Transverse colon (tissue), 4 donors: ENCODE results near the gene CAMTA1. TPM values are rescaled to one million over a fixed set of nuclear protein-coding genes. Genes with fewer than 3 reads are reported as not detected.

Experiments used
- DNase-seq: peaks from one replicate; pipeline ENCODE4 v3.0.0-alpha.2; 2019
- H3K27ac ChIP-seq, 4 donors: fragments of 200-600 bp; sonication (generic); 2 replicates each; pipeline ENCODE4 v1.5.1; 2016 to 2018; ENCODE audit warnings: inconsistent platforms in 4 of 4
- H3K27me3 ChIP-seq: fragments of 200-600 bp; sonication (generic); 2 replicates; pipeline ENCODE4 v1.5.1; 2017; ENCODE audit warnings: inconsistent platforms
- H3K36me3 ChIP-seq, 4 donors: fragments of 200-600 bp; sonication (generic); 2 replicates each; pipeline ENCODE4 v1.5.1; 2017 to 2019; ENCODE audit warnings: inconsistent platforms in 4 of 4
- H3K4me1 ChIP-seq, 4 donors: fragments of 200-600 bp; sonication (generic); 2 replicates each; pipeline ENCODE4 v1.5.1; 2017 to 2020; ENCODE audit warnings: inconsistent platforms in 4 of 4
- H3K4me3 ChIP-seq, 4 donors: fragments of 200-600 bp; sonication (generic); 1 replicate in 1 of 4; 2 replicates in 3 of 4; pipeline versions ENCODE4 v1.5.1 to v1.6.1; 2017 to 2019; ENCODE audit warnings: inconsistent platforms in 4 of 4
- H3K9me3 ChIP-seq, 2 donors: fragments of 200-600 bp; sonication (generic); 2 replicates each; pipeline ENCODE4 v1.5.1; 2017 to 2019; ENCODE audit warnings: inconsistent platforms in 2 of 2
- CTCF ChIP-seq, 5 experiments: fragments of 200-600 bp in 3 of 5; fragments of 450-650 bp in 2 of 5; sonication (generic) in 3 of 5; IDR thresholded peaks; 1 replicate in 2 of 5; 2 replicates in 3 of 5; pipeline ENCODE4 v1.5.1; 2016 to 2017; ENCODE audit warnings: antibody characterized with exemption in 5 of 5, inconsistent platforms in 3 of 5, mild to moderate bottlenecking in 2 of 5, moderate library complexity in 1 of 5
- EP300 ChIP-seq: sonication (generic); formaldehyde crosslinking; IDR thresholded peaks from one replicate; pipeline ENCODE4 v1.6.1; 2017; ENCODE audit warnings: antibody characterized with exemption, low read depth
- POLR2A ChIP-seq: fragments of 450-650 bp; IDR thresholded peaks from one replicate; pipeline ENCODE4 v1.6.1; 2016; ENCODE audit warnings: antibody characterized with exemption, mild to moderate bottlenecking, moderate library complexity
- POLR2AphosphoS5 ChIP-seq, 3 donors: sonication (generic); formaldehyde crosslinking; IDR thresholded peaks; one replicate each; pipeline ENCODE4 v1.6.1; 2016; ENCODE audit warnings: antibody characterized with exemption in 3 of 3
- WGBS, 2 donors: methylation state at CpG; one replicate each; pipeline ENCODE4 v1.1.5; 2018; ENCODE audit warnings: low coverage in 1 of 2; 5-methylcytosine and 5-hydroxymethylcytosine counted together
- in situ Hi-C, 4 donors: fragments of 200-750 bp; cut with MboI; loops; one replicate each; pipeline versions ENCODE4 v1.15.0 to v1.15.1; 2017; ENCODE audit warnings: low sequenced_read_pairs in 3 of 4, low pct_ligation_motif_present in 1 of 4, low pct_unique_long_range_greater_than_20kb in 1 of 4
- intact Hi-C: fragments of 100-400 bp; cut with DNase I; formaldehyde crosslinking; loops from one replicate; pipeline ENCODE4 v1.15.1; 2023; ENCODE audit warnings: low total_unique reads
- total RNA-seq, 4 donors: library from RNA; depleted of rRNA; stranded (reverse); fragments of >200 nt; gene quantifications; one replicate each; pipeline ENCODE4 v1.1.0, GENCODE V29; 2016

Gene CAMTA1
- total RNA-seq, 4 donors from 2014 or later = 93.8 to 268 (median 130) TPM

- no peaks in the 10 kb centered on the region for H3K36me3 ChIP-seq
- peaks cover 0 to 5% (median 2%) of the 10 kb centered on the region in 4 donors for H3K4me1 ChIP-seq
- TF ChIP-seq CTCF (IDR thresholded peaks at IDR 0.05) (no peak), POLR2AphosphoS5 (IDR thresholded peaks at IDR 0.05) (no peak), POLR2A (no peak), EP300 (no peak)
- H3K4me3 ChIP-seq = no peak overlapping the region
- in situ Hi-C loops = no loop called here
- DNase-seq = no peak
- H3K9me3 ChIP-seq = no peaks in the 10 kb centered on the region
- H3K27ac ChIP-seq = peak overlapping the region in 1 of 4 donors; percentile 29
- WGBS, 2 donors = 29% methylated on average over 1 of the region's 1 CpG; no CpG with 5 or more reads in 1 of the 2 donors
- intact Hi-C loops = no loop called here
- H3K27me3 ChIP-seq = no peaks in the 10 kb centered on the region
These were observed 28.8 kb upstream of the CAMTA1 start for GRCh38 chr1:6756457-6756856.

- H3K27me3 ChIP-seq = no peaks in the 10 kb centered on the region
- no peak for DNase-seq
- intact Hi-C loops (no loop called here), in situ Hi-C loops (no loop called here)
- peaks cover 0 to 5% (median 2%) of the 10 kb centered on the region in 4 donors for H3K4me1 ChIP-seq
- 62 to 81% methylated on average over 4 to 25 of the region's 25 CpGs for WGBS, 2 donors
- H3K27ac ChIP-seq = no peak overlapping the region
- no peaks in the 10 kb centered on the region for H3K9me3 ChIP-seq
- H3K36me3 ChIP-seq = no peaks in the 10 kb centered on the region
- H3K4me3 ChIP-seq = no peak overlapping the region
- TF ChIP-seq POLR2AphosphoS5 (IDR thresholded peaks at IDR 0.05) (no peak), CTCF (IDR thresholded peaks at IDR 0.05) (no peak), POLR2A (no peak), EP300 (no peak)
These were observed 27.4 kb upstream of the CAMTA1 start for GRCh38 chr1:6757719-6758435.

GRCh38 chr1:6761196-6761737 lies 24.0 kb upstream of the CAMTA1 start:
- no peak for DNase-seq
- 65 to 77% methylated on average over 7 to 9 of the region's 9 CpGs for WGBS, 2 donors
- Histone ChIP-seq H3K36me3 (no peaks in the 10 kb centered on the region), H3K27ac (no peak overlapping the region), H3K4me3 (no peak overlapping the region), H3K4me1 (peaks cover 0 to 2% (median 0%) of the 10 kb centered on the region in 4 donors), H3K27me3 (no peaks in the 10 kb centered on the region), H3K9me3 (no peaks in the 10 kb centered on the region)
- TF ChIP-seq CTCF (IDR thresholded peaks at IDR 0.05) (no peak), POLR2AphosphoS5 (IDR thresholded peaks at IDR 0.05) (no peak), EP300 (no peak), POLR2A (no peak)
- intact Hi-C loops = no loop called here
- in situ Hi-C loops = no loop called here

- no peaks in the 10 kb centered on the region for H3K9me3 ChIP-seq
- DNase-seq = no peak
- intact Hi-C loops = no loop called here
- H3K4me1 ChIP-seq = no peaks in the 10 kb centered on the region
- in situ Hi-C loops = no loop called here
- no peak for TF ChIP-seq POLR2AphosphoS5 (IDR thresholded peaks at IDR 0.05)
- TF ChIP-seq POLR2A = no peak
- TF ChIP-seq CTCF (IDR thresholded peaks at IDR 0.05) = no peak
- TF ChIP-seq EP300 = no peak
- 78% methylated on average over 6 of the region's 6 CpGs; no CpG with 5 or more reads in 1 of the 2 donors for WGBS, 2 donors
- H3K36me3 ChIP-seq = no peaks in the 10 kb centered on the region
- H3K27me3 ChIP-seq = no peaks in the 10 kb centered on the region
- H3K27ac ChIP-seq = no peak overlapping the region
- no peak overlapping the region for H3K4me3 ChIP-seq
These were observed 23.2 kb upstream of the CAMTA1 start for GRCh38 chr1:6762060-6762459.
